NCI-H2227 (cell line): ENCODE results near the gene NPM3.

ENCODE experiments used
- DNase-seq: peaks from one replicate; lab custom pipeline; 2025; ENCODE audit not compliant: unreplicated experiment; lab: John Stamatoyannopoulos, UW

The NPM3 gene

DNA sequence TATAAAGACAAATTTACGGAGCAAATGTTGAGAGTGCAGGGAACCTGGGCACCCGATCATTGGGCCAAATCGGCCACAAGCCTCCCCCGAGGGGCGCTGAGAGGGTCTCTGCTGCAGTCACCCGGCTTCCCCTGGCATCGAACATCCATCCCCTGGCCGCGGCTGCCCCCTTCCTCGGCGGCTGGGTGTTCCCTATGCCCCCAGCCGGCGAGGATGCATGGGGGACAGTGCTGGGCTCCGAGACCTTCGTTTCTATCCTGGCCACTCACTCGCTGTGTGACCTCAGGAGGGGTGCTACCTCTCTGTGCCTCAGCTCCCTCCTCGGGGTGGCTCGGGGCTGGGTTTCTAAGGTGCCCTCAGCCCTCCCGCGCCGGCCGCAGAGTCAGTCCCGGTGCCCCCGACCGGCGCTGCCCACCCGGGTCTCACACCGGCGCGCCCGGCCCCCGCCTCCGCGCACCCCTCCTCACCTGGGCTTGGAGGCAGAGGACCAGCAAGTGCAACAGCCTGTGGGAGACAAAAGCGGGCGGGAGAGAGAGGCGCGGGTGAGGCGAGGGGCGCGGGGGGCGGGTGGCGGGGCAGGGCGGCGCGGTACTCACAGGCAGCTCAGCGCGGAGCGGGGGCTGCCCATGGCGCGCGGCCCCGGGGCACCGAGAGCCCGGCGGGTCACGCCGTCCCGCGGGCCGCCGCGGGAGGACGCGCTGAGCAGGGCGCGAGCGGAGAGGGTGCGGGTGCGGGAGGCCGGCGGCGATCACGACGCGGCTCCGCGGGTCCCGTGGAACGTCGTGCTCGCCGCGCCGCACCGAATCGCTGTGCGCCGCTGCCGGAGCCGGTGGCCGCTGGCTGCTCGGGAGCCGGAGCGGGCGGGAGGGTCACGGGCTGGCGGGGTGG is 7.7 kb downstream of the NPM3 start, which contains the start of gene FGF8:
Gene FGF8 (minus strand): TSS at position 842 of the 888 bp plus-strand sequence. CDS start 214 bp downstream, at position 628.
- DNase-seq: no peak

GRCh38 chr10:101774589-101775272 is 8.5 kb downstream of the NPM3 start:
- no peak for DNase-seq

DNA sequence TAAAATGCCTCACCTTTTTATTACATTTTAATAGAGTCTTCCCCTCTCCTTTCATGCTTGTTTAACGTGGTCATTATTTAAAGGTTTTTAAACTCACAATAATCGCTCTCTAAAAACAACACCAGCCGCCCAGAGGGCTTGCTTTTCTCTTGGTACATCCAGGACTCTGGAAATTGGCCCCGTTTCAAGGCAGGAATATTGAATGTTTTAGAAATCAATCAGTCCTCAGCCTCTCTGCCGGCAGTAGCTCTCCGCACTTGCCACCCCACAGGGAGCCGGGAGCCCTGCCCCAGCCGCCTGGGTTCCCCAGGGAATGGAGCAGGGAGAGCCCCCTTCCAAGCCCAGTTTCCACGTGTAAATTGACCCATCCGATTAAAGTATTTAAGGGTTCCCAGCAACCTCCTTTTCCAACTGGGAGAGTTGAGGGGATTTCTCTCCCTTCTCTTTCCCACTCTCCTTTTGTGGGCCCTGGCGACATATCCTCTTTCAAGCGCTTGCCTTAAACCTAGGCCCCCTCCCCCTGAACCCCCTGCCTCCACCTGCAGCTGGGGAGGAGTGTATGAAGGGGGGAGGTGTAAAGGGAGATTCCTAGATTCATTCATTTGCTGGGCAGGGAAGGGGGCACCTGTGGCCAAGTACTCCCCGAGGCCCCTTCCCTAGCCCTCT is 9.2 kb downstream of the NPM3 start:
- no peak for DNase-seq

GRCh38 chr10:101772895-101773761 is 10.1 kb downstream of the NPM3 start:
- DNase-seq: no peak

DNA sequence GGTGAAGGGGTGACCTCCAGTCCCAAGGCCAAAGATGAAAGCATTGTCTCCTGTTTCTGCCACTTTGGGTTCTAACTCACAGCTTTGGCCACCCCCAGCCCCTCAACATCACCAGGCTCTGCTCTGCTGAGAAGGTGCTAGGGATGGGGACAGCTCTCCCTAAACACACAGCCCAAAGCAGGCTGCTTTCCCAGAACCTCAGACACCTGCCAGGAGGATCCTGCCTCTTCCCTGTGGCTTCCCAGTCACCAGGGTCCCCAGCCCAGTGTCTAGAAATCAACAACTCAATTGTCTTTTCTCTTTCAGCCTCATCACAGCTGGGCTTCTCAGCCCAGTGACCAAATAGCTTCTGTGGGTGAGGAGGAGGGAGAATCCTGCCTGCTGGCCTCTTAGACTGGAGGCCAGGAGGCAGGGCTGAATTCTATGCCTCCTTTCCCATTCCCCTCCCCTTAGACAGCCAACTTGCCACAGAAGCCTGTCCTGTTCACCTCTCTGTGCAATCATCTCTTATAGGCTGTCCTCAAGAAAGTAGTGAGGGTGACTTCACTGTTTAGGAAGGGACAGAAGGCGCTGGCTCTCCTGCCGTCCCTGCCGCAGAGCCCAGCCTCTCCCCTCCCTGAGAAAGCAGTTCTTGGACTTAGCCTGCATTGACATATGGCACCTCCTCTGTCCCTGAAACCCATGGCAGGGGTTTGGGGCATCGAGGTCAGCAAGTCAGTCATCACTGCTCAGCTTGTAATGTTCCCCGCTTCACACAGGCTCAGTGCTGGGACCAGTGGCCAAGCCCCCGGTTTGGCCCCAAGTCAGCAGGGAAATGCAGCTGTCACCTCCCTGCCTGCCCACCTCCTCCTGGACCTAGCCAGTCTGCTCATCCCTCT is 11.0 kb downstream of the NPM3 start:
- DNase-seq: no peak

DNA sequence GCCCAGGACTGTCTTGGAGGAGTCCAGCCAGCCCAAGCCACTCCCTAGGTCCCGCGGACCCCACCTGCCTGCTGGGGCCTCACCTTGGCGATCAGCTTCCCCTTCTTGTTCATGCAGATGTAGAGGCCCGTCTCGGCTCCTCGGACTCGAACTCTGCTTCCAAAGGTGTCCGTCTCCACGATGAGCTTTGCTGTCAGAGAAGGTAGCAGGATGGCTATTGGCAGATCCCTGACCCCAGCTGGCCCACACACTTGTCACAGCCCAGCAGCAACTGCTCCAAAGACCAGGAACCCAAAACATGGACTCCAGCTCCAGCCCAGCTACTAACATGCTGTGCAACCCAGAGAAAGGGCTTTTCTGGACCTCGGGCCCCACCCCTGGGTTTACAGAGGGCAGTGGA is 11.9 kb downstream of the NPM3 start:
- no peak for DNase-seq

- DNase-seq: no peak
Measured at GRCh38 chr10:101770331-101771215, 12.7 kb downstream of the NPM3 start.

- no peak for DNase-seq
Measured at GRCh38 chr10:101769541-101770180, 13.6 kb downstream of the NPM3 start.

- no peak for DNase-seq
Measured at GRCh38 chr10:101768791-101769170, 14.5 kb downstream of the NPM3 start.

DNA sequence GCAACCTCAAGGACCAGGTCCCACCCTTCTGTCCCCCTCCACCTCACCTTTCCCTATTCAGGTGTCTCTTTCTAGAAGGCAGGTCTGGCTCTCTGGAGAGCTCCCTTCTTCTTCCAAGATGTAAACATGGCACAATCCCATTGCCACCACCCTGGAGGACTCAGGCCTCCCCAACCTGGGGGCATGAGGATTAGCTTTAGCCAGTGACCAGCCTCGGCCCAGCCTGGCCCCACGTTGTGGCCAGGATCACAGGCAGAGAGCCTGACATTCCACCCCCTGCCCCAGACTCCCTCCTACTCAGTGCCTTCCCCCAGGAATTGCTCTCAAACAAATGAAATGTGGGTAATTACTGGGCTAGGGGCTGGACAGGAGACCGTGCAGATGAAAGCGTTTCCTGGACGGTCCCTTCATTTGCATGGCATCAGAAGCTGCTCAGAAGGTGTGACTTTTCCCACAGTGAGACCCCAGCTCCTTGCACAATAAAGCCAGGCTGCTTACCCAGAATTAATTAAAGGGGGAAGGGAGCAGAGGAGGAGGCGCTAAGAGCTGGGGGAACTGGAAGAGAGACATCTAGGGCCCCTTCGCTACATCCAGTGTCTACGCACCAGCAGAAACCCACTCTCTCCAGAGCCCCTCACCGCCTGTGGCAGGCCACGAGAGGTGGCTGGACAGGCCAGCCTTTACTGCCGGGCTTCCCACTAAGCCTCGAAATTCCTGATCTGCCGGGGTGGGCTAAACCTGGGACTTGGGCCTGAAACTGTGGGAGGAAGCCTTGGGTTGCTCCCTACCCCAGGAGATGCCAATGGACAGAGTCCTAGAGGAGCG is 15.1 kb downstream of the NPM3 start:
- no peak for DNase-seq

DNA sequence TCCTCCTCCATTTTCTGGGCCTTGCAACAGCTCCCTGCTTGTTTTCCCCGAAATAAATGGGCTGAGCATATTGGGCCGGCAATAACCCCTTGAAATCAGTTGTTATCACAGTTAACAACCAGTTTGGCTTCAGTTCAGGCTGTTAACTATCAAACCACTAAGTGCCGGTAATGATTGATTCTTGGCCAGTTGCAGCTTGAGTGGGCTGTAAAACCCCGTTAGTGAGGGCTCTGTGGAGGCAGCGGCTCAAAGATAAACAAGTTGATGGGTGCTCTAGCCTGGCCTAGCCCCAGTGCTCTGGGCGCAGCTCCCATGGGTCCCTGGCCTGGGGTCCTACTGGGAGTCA is 15.7 kb downstream of the NPM3 start:
- DNase-seq: peak; percentile 10

GRCh38 chr10:101766753-101767599 is 16.3 kb downstream of the NPM3 start:
- no peak for DNase-seq

DNA sequence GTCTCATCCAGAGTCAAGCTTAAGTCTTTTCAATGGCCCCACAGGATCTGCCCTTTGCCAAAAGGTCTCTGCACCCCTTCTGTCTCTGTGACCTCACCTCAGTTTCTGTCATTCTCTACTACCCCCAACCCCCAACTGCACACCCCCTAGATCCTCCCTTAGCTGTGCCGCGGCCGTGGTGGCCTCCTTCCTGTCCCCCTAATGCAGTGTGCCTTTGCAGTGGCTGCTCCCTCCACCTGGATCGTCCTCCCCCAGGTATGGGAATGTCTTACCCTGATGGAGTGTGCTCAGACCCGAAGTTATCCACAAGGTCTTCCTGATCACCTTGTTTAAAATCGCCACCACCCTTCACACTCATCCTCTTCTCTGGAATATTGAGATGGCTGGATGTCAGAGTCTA is 16.9 kb downstream of the NPM3 start:
- DNase-seq: no peak

DNA sequence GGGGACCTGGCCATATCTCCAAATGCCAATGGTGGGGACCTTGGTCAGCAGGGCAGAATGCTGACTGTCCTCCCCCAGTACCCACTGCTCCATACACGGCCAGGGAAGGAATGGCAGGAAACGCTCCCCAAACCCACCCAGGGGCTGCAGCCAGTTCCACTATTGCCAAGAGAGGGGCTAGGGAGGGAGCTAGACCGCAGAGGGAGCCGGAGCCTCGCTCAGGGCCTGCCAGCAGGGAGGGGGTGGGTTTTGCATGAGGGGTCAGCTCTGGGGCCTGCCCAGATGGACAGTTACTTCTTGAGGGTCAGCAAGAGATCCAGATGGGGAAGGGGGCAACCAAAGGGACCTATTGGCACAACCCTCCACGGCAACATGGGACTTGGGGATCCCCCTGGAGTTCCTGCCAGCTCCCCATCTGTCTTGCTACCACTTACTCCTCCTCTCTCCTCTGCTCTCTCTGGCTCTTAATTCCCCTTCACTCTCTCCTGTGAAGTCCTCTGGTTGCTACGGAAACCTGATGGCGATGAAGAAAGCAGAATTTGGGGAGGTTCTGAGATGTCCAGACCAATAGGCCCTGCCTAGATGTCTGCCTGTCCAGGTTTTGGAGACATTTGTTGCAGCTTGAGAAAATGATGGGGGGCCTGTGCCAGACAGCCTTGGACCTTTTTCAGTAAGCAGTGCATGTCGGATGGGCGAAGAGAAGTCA is 20.0 kb downstream of the NPM3 start:
- DNase-seq: no peak

DNA sequence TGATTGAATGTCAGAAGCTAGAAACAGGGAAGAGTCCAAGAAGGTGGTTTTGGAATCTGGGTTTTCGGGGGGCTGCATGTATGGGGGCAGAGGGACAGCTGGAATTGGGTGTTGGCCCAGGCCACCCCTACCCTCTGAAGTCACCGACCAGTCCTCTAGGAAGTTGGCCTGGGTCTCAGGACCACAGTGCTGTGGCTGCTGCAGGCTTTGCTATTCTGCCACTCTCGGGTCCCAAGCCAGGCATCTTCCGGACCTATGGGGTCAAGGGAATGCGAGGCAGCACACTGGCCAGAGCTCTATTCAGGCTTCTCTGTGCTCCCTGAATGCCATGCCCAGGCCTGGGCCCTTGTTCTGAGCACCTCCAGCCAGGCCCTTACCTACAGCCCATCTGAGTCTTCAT is 20.5 kb downstream of the NPM3 start:
- DNase-seq: no peak

DNA sequence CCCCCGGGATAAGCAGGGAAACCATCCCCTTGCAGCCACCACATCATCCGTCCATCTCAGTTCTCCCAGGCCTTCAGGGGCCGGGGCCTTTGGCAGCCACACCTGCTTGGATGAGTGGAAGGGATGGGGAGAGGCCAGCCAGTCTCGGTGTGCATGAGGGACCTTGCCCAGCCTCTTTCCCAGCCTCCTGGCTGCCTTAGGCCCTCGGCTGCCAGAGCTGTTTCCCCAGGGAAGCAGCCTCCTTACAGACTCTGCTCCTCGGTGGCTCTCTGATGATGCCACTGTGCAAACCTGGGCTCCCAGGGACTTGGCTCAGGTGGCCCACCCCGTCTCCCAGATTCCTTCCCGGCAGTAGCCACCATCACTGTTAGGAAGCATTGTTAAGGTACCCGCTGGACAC is 22.0 kb downstream of the NPM3 start:
- DNase-seq: no peak
